Fibroblast of peridontal ligament (primary cell): ENCODE results near the gene TMEM233.
"Not testable (repeated sequence)": the region's sequence is repeated elsewhere in the genome, so short reads cannot be mapped to it uniquely, and the experiment has no call there.

Experiments
- DNase-seq: peaks from one replicate; pipeline ENCODE4 v3.0.0-alpha.2; 2010; ENCODE audit errors: extremely low read depth

Gene TMEM233

DNA sequence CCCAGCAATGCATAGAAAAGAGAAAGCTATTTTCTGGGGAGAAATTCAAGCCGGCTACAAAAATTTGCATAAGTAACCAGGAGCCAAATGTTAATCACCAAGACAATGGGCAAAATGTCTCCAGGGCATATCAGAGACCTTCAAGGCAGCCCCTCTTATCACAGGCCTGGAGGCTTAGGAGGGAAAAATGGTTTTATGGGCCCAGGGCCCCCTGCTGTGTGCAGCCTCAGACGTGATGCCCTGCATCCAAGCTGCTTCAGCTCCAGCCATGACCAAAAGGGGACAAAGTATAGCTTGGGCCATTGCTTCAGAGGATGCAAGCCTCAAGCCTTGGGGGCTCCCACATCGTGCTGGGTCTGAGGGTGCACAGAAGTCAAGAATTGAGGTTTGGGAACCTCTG, 15.8 kb downstream of the TMEM233 start:
- no peak for DNase-seq

GRCh38 chr12:119613319-119613936, 19.9 kb downstream of the TMEM233 start:
- DNase-seq = no peak

DNA sequence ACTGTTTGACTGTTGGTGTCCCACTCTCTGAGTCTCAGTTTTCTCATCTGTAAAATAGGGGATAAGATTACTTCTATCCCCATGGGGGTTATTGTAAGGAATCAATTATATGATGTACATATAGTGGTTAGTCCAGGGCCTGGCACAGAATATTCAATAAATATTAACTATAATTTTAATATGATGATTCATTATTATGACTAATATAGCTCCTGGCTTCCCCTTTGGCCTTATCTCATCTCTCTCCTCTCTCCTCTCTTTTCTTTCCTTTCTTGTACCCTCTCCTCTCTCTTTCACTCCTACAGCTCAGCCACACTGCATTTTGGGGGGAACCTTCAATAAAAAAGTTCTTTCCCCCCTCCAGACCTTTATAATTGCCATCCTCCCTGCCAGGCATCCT, 21.1 kb downstream of the TMEM233 start:
- no peak for DNase-seq

- no peak for DNase-seq
Measured at GRCh38 chr12:119615518-119616475, 22.2 kb downstream of the TMEM233 start.

- not testable (repeated sequence) for DNase-seq
Measured at GRCh38 chr12:119618328-119618896, 24.8 kb downstream of the TMEM233 start.

GRCh38 chr12:119620490-119620889, 26.9 kb downstream of the TMEM233 start:
- DNase-seq = no peak

- no peak for DNase-seq
Measured at GRCh38 chr12:119621878-119622277, 28.3 kb downstream of the TMEM233 start.

- DNase-seq = no peak
Measured at GRCh38 chr12:119624966-119625365, 31.4 kb downstream of the TMEM233 start.

DNA sequence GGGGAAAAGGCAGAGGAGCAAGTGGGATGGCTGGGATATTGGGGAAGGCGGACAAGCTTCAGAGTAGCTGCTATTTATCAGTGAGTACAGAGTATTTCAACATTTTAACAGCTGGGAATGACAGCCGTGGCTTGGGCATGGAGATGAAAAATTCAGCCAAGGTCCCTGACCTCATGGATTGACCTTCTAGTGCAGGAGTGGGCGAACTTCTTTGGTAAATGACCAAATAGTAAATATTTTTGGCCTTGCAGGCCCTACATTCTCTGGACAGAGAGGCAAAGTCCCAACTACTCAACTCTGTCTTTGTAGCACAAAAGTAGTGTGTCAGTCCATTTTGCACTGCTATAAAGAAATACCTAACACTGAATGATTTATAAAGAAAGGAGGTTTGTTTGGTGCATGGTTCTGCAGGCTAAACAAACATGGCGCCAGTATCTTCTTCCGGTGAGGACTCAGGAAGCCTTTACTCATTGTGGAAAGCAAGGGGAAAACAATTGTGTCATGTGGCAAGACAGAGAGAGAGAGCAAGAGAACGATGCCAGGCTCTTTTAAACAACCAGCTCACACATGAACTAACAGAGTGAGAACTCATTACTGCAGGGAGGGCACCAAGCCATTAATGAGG, 33.6 kb downstream of the TMEM233 start:
- no peak for DNase-seq

- DNase-seq = no peak
Measured at GRCh38 chr12:119627686-119628085, 34.1 kb downstream of the TMEM233 start.

GRCh38 chr12:119630223-119630780, 36.7 kb downstream of the TMEM233 start:
- no peak for DNase-seq

- DNase-seq = no peak
Measured at GRCh38 chr12:119630962-119631550, 37.5 kb downstream of the TMEM233 start.

DNA sequence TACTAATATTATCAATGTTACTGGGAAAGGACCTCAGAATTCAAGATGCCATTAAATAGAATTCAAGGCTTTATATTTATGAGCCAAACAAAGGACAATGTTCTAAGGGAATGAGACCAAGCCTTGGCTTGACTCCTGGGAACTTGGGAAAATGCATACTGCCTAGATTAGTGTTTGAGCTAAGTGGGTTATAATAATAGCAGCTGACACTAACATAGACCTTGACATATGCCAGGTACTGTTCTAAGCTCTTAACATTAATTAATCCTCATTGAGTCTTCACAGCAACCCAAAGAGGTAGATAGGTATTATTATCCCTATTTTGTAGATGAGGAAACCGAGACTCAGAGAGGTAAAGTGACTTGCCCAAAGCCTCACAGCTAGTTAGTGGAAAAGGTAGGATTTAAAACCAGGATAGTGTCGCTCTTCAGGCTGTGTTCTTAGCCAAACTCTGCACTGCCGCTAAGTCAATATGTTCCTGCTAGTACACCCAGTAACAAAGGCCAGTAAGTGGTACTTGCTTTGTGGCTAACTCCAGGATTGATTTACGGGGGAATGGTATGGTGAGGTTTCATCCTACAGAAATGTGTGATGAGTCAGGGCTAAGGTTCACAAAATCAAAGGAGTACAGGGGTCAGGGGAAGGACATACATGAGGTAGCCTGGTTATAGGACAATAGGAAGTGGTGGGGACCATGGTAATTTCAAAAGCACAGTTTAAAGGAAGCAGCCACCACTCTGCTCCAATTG, 38.5 kb downstream of the TMEM233 start:
- no peak for DNase-seq

GRCh38 chr12:119634743-119635142, 41.2 kb downstream of the TMEM233 start:
- DNase-seq = no peak

GRCh38 chr12:119642986-119643385, 49.4 kb downstream of the TMEM233 start:
- DNase-seq = no peak

DNA sequence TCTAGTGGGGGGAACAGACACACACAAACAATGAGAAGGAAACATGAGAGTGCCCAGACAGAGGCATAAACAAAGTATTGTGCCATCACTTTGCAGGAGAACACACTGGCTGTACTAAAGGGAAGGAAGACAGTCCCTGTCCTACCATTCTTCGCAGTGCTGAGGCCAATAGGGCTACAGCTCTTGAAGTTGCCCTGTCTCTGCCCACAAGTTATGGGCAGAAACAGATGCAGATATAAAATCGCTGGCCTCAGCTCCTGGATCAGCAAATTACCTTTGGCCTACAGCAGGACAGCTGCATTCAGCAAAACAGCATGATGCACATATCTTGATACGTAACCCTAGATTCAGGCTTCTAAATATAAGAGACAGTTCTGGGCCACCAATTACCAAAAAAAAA, 51.4 kb downstream of the TMEM233 start:
- DNase-seq = no peak

- no peak for DNase-seq
Measured at GRCh38 chr12:119645535-119646059, 52.0 kb downstream of the TMEM233 start.

GRCh38 chr12:119649202-119649808, 55.7 kb downstream of the TMEM233 start:
- DNase-seq = peak; percentile 4

- no peak for DNase-seq
Measured at GRCh38 chr12:119652665-119653064, 59.1 kb downstream of the TMEM233 start.

DNA sequence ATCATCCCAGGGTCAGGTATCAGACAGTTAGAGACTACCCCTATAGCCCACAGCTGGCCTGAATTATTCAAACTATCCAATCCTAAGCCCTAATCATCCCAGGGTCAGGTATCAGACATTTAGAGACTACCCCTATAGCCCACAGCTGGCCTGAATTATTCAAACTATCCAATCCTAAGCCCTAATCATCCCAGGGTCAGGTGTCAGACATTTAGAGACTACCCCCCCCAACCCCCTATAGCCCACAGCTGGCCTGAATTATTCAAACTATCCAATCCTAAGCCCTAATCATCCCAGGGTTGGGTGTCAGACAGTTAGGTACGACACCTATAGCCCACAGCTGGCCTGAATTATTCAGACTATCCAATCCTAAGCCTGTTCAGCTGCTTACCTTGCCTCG, 63.4 kb downstream of the TMEM233 start:
- DNase-seq = not testable (repeated sequence)
